CD4-positive, alpha-beta memory T cell (primary cell): ENCODE data around the gene PEF1. TPM values are rescaled to one million over a fixed set of nuclear protein-coding genes. Genes with fewer than 3 reads are reported as not detected.
A peak's percentile ranks its signal among the peaks of the same experiment; 100 is the strongest.

ENCODE experiments used
- CTCF ChIA-PET: fragments of 350-600 bp; sonication (Branson Sonifier 250); formaldehyde crosslinking; loops from one replicate; lab custom pipeline; 2021; ENCODE audit warnings: inconsistent platforms; ENCODE audit not compliant: partially characterized antibody; lab: Charles Lee
- POLR2A ChIA-PET: fragments of 350-600 bp; sonication (Branson Sonifier 250); formaldehyde crosslinking; loops from one replicate; lab custom pipeline; 2021; ENCODE audit not compliant: partially characterized antibody; lab: Charles Lee
- DNase-seq, 5 donors: peaks; one replicate each; pipeline versions ENCODE4 v3.0.0 to v3.0.0-alpha.2; 2020 to 2022; ENCODE audit warnings: mixed read lengths in 1 of 5
- H3K27ac ChIP-seq: one replicate; pipeline ENCODE4 v1.7.0; 2013; ENCODE audit warnings: low read depth, low read length
- H3K27me3 ChIP-seq: 2 replicates; pipeline ENCODE4 v1.7.0; 2013; ENCODE audit warnings: mild to moderate bottlenecking, low read length, moderate library complexity; ENCODE audit not compliant: insufficient read depth
- H3K36me3 ChIP-seq: 2 replicates; pipeline ENCODE4 v1.7.0; 2013; ENCODE audit warnings: mild to moderate bottlenecking, low read length, moderate library complexity; ENCODE audit not compliant: insufficient read depth
- H3K4me1 ChIP-seq: 2 replicates; pipeline ENCODE4 v1.7.0; 2013; ENCODE audit warnings: mild to moderate bottlenecking, low read length, moderate library complexity; ENCODE audit not compliant: insufficient read depth
- H3K4me3 ChIP-seq, 2 donors: one replicate each; pipeline ENCODE4 v1.7.0; 2013; ENCODE audit warnings: low read length in 2 of 2, mild to moderate bottlenecking in 1 of 2
- H3K9me3 ChIP-seq, 2 donors: one replicate each; pipeline ENCODE4 v1.7.0; 2013; ENCODE audit warnings: low read length in 2 of 2, control low read depth in 1 of 2; ENCODE audit not compliant: control insufficient read depth in 1 of 2
- H3K27ac Mint-ChIP-seq, 7 donors: one replicate each; pipeline ENCODE4 v1.8.0; 2020 to 2021; ENCODE audit warnings: mixed read lengths in 7 of 7, mild to moderate bottlenecking in 6 of 7, inconsistent platforms in 3 of 7, moderate library complexity in 3 of 7
- H3K27me3 Mint-ChIP-seq, 2 donors: one replicate each; pipeline ENCODE4 v1.8.0; 2020 to 2021; ENCODE audit warnings: mixed read lengths in 2 of 2
- H3K36me3 Mint-ChIP-seq, 2 donors: one replicate each; pipeline ENCODE4 v1.8.0; 2020 to 2021; ENCODE audit warnings: mixed read lengths in 2 of 2, inconsistent platforms in 1 of 2, mild to moderate bottlenecking in 1 of 2
- H3K4me1 Mint-ChIP-seq, 4 donors: one replicate each; pipeline ENCODE4 v1.8.0; 2020 to 2021; ENCODE audit warnings: mixed read lengths in 4 of 4, mild to moderate bottlenecking in 1 of 4
- H3K4me3 Mint-ChIP-seq, 8 donors: one replicate each; pipeline ENCODE4 v1.8.0; 2020 to 2021; ENCODE audit warnings: mixed read lengths in 8 of 8, mild to moderate bottlenecking in 7 of 8, moderate library complexity in 6 of 8, inconsistent platforms in 3 of 8
- H3K9me3 Mint-ChIP-seq, 8 donors: one replicate each; pipeline ENCODE4 v1.8.0; 2020 to 2021; ENCODE audit warnings: mixed read lengths in 8 of 8, mild to moderate bottlenecking in 5 of 8, inconsistent platforms in 3 of 8, moderate library complexity in 1 of 8
- intact Hi-C: fragments of 100-400 bp; cut with micrococcal nuclease; formaldehyde crosslinking; loops from one replicate; pipeline ENCODE4 v1.15.1; 2023
- polyA plus RNA-seq, 2 donors: library from polyadenylated mRNA; unstranded; fragments of 300-500 nt; fragmentation: Illumina TruSeq; gene quantifications; one replicate each; pipeline ENCODE4 v1.2.3, GENCODE V29; 2021
- total RNA-seq, 2 experiments: library from RNA; stranded (reverse); gene quantifications; one replicate each; pipeline ENCODE4 v1.2.3, GENCODE V29; 2021

The PEF1 gene
- total and polyA plus RNA-seq, 4 experiments from 2014 or later = 39.1 to 124 (median 63.2) TPM

- no peaks in the 10 kb centered on the region for H3K27me3 ChIP-seq
- H3K4me1 Mint-ChIP-seq = no peaks in the 10 kb centered on the region
- intact Hi-C loops = no loop called here
- peaks cover 12 to 21% of the 10 kb centered on the region in 2 donors for H3K27me3 Mint-ChIP-seq
- DNase-seq = no peak
- POLR2A ChIA-PET = no interaction called here
- no peaks in the 10 kb centered on the region for H3K9me3 ChIP-seq
- H3K4me3 ChIP-seq = no peak overlapping the region
- H3K36me3 Mint-ChIP-seq = no peaks in the 10 kb centered on the region
- no peaks in the 10 kb centered on the region for H3K4me1 ChIP-seq
- CTCF ChIA-PET = no interaction called here
- H3K27ac ChIP-seq = no peak overlapping the region
- H3K9me3 Mint-ChIP-seq = no peaks in the 10 kb centered on the region
- H3K4me3 Mint-ChIP-seq = no peak overlapping the region
- no peaks in the 10 kb centered on the region for H3K36me3 ChIP-seq
- H3K27ac Mint-ChIP-seq = no peak overlapping the region
Measured at GRCh38 chr1:31688233-31688918, 43.7 kb upstream of the PEF1 start.

GRCh38 chr1:31687601-31688000 is 42.9 kb upstream of the PEF1 start:
- intact Hi-C loops = no loop called here
- Mint-ChIP-seq H3K27ac (peak overlapping the region in 1 of 7 donors; percentile 55), H3K4me1 (no peaks in the 10 kb centered on the region), H3K36me3 (no peaks in the 10 kb centered on the region), H3K9me3 (no peaks in the 10 kb centered on the region), H3K4me3 (no peak overlapping the region), H3K27me3 (peaks cover 12 to 21% of the 10 kb centered on the region in 2 donors)
- Histone ChIP-seq H3K27ac (no peak overlapping the region), H3K27me3 (no peaks in the 10 kb centered on the region), H3K9me3 (no peaks in the 10 kb centered on the region), H3K36me3 (no peaks in the 10 kb centered on the region), H3K4me1 (no peaks in the 10 kb centered on the region), H3K4me3 (no peak overlapping the region)
- ChIA-PET POLR2A (no interaction called here), CTCF (interaction anchor here (1.1 kb wide), 1 partner anchor 376 kb away, joined by 3 read pairs; no protein-coding TSS in a partner anchor)
- no peak for DNase-seq

- intact Hi-C loops = no loop called here
- no peak overlapping the region for H3K27ac Mint-ChIP-seq
- Histone ChIP-seq H3K4me1 (no peaks in the 10 kb centered on the region), H3K27ac (no peak overlapping the region), H3K9me3 (no peaks in the 10 kb centered on the region), H3K4me3 (no peak overlapping the region), H3K36me3 (no peaks in the 10 kb centered on the region), H3K27me3 (peaks cover 3% of the 10 kb centered on the region)
- H3K4me3 Mint-ChIP-seq = peak overlapping the region in 1 of 8 donors; percentile 34
- H3K27me3 Mint-ChIP-seq = peaks cover 12 to 23% of the 10 kb centered on the region in 2 donors
- ChIA-PET CTCF (no interaction called here), POLR2A (no interaction called here)
- H3K9me3 Mint-ChIP-seq = no peaks in the 10 kb centered on the region
- no peaks in the 10 kb centered on the region for H3K4me1 Mint-ChIP-seq
- H3K36me3 Mint-ChIP-seq = no peaks in the 10 kb centered on the region
- DNase-seq = no peak
Measured at GRCh38 chr1:31685795-31686194, 41.1 kb upstream of the PEF1 start.

GRCh38 chr1:31683997-31684396 is 39.3 kb upstream of the PEF1 start:
- H3K4me3 ChIP-seq = no peak overlapping the region
- no peaks in the 10 kb centered on the region for H3K36me3 ChIP-seq
- no peaks in the 10 kb centered on the region for H3K4me1 Mint-ChIP-seq
- CTCF ChIA-PET = no interaction called here
- no peak for DNase-seq
- H3K36me3 Mint-ChIP-seq = no peaks in the 10 kb centered on the region
- no peaks in the 10 kb centered on the region for H3K9me3 ChIP-seq
- H3K4me1 ChIP-seq = no peaks in the 10 kb centered on the region
- H3K4me3 Mint-ChIP-seq = no peak overlapping the region
- no peak overlapping the region for H3K27ac Mint-ChIP-seq
- peaks cover 3% of the 10 kb centered on the region for H3K27me3 ChIP-seq
- POLR2A ChIA-PET = no interaction called here
- H3K9me3 Mint-ChIP-seq = no peaks in the 10 kb centered on the region
- intact Hi-C loops = no loop called here
- no peak overlapping the region for H3K27ac ChIP-seq
- H3K27me3 Mint-ChIP-seq = peaks cover 12 to 22% of the 10 kb centered on the region in 2 donors

GRCh38 chr1:31681415-31681814 is 36.7 kb upstream of the PEF1 start:
- Mint-ChIP-seq H3K27me3 (peaks cover 3 to 10% of the 10 kb centered on the region in 2 donors), H3K36me3 (no peaks in the 10 kb centered on the region), H3K9me3 (no peaks in the 10 kb centered on the region), H3K4me3 (no peak overlapping the region), H3K27ac (no peak overlapping the region), H3K4me1 (no peaks in the 10 kb centered on the region)
- Histone ChIP-seq H3K4me3 (no peak overlapping the region), H3K9me3 (no peaks in the 10 kb centered on the region), H3K27ac (no peak overlapping the region), H3K36me3 (no peaks in the 10 kb centered on the region), H3K4me1 (no peaks in the 10 kb centered on the region), H3K27me3 (peaks cover 3% of the 10 kb centered on the region)
- CTCF ChIA-PET = no interaction called here
- intact Hi-C loops = no loop called here
- POLR2A ChIA-PET = no interaction called here
- no peak for DNase-seq

GRCh38 chr1:31679676-31680230 is 35.1 kb upstream of the PEF1 start:
- CTCF ChIA-PET = interaction anchor here (1.3 kb wide), 2 partner anchors 10 to 32 kb away, joined by 3 read pairs; no protein-coding TSS in a partner anchor

GRCh38 chr1:31679091-31679490 is 34.4 kb upstream of the PEF1 start:
- Mint-ChIP-seq H3K9me3 (no peaks in the 10 kb centered on the region), H3K27me3 (peaks cover 0 to 2% of the 10 kb centered on the region in 2 donors), H3K4me1 (no peaks in the 10 kb centered on the region), H3K4me3 (no peak overlapping the region), H3K36me3 (no peaks in the 10 kb centered on the region), H3K27ac (no peak overlapping the region)
- Histone ChIP-seq H3K27me3 (peaks cover 3% of the 10 kb centered on the region), H3K9me3 (no peaks in the 10 kb centered on the region), H3K4me1 (no peaks in the 10 kb centered on the region), H3K36me3 (no peaks in the 10 kb centered on the region), H3K27ac (no peak overlapping the region), H3K4me3 (no peak overlapping the region)
- CTCF ChIA-PET = interaction anchor here (1.3 to 1.4 kb wide), 3 partner anchors 9 to 131 kb away, joined by 3 read pairs; no protein-coding TSS in a partner anchor
- intact Hi-C loops = no loop called here
- no peak for DNase-seq
- POLR2A ChIA-PET = no interaction called here

More at GRCh38 chr1:31679676-31680230, 35.1 kb upstream of the PEF1 start:
- POLR2A ChIA-PET = no interaction called here
- Mint-ChIP-seq H3K4me1 (no peaks in the 10 kb centered on the region), H3K4me3 (no peak overlapping the region), H3K9me3 (no peaks in the 10 kb centered on the region), H3K27me3 (peaks cover 1 to 3% of the 10 kb centered on the region in 2 donors), H3K36me3 (no peaks in the 10 kb centered on the region), H3K27ac (no peak overlapping the region)
- no peak for DNase-seq
- H3K9me3 ChIP-seq = no peaks in the 10 kb centered on the region
- no peak overlapping the region for H3K27ac ChIP-seq
- H3K4me1 ChIP-seq = no peaks in the 10 kb centered on the region
- peaks cover 3% of the 10 kb centered on the region for H3K27me3 ChIP-seq
- H3K36me3 ChIP-seq = no peaks in the 10 kb centered on the region
- intact Hi-C loops = no loop called here
- no peak overlapping the region for H3K4me3 ChIP-seq
